NK-92 (cell line): ENCODE data around the gene ZNF236.

Experiments used
- DNase-seq: peaks from one replicate; lab custom pipeline; 2025; ENCODE audit not compliant: unreplicated experiment; lab: John Stamatoyannopoulos, UW

Gene ZNF236

GRCh38 chr18:77019641-77020040, 197.3 kb downstream of the ZNF236 start:
- DNase-seq: no peak
